Measurements from ENCODE around the gene CCDC92B. TPM values are rescaled to one million over a fixed set of nuclear protein-coding genes. Genes with fewer than 3 reads are reported as not detected.

CCDC92B gene
- total and polyA plus RNA-seq, 9 of the 15 experiments (the other 6 are each of a cell fraction or from before 2014, with no cell fraction given): not detected

DNA sequence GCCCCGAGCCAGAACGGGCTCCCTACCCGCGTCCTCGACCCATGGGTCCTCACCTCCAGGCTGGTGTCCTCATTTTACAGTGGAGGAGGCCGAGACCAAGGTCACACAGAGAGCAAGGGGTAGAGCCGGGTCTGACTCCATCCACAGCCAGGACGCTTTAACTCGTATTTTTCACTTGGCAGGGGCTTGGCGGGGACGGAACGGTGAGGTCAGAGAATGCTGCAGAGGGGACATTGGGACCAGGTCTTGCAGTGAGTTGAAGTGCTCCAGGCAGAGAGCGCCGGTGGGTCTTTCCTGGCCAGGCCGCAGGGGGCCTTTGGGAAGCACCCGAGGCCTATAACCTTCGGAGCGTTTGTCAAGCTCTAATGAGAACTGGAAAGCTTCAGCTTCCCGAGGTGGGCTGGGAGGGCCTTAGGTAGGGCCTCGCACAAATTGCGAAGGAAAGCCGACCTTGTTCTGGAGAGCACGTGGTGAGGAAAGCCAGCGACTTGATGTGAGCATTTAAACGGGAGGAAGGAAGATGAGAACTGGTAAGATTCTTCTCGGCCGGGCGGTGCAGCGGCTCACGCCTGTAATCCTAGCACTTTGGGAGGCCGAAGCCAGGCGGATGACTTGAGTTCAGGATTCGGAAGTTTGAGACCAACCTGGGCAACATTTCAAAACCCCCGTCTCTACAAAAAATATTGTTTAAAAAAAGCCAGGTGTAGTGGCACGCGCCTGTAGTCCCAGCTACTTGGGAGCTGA lies 37.0 kb downstream of the CCDC92B start:
- POLR2A ChIA-PET: interaction anchor here (0.6 to 1.3 kb wide), 3 partner anchors 9 to 156 kb away, joined by 3 read pairs; no protein-coding TSS in a partner anchor
- Histone ChIP-seq H3K9me1 (ENCODE audit: control insufficient read depth, insufficient read depth, low read length) (peaks cover 5% of the 10 kb centered on the region), H3K4me1 (replicated peaks in 1 of 2; ENCODE audit: control insufficient read depth in 2 of 2, insufficient read depth in 2 of 2, low read length in 2 of 2) (peaks cover 26 to 54% of the 10 kb centered on the region in 2 experiments; a peak in 4 of 5 replicates), H3K27me3 (ENCODE audit: control insufficient read depth in 2 of 2, insufficient read depth in 2 of 2, low read length in 2 of 2) (no peaks in the 10 kb centered on the region), H3K9me3 (replicated peaks; ENCODE audit: control insufficient read depth, insufficient read depth, low read depth, low read length) (no peaks in the 10 kb centered on the region), H3K4me2 (ENCODE audit: insufficient read depth, low read length) (peak overlapping the region; percentile 96), H3K27ac (ENCODE audit: extremely low read depth, low read depth, low read length) (peak overlapping the region; percentile 76), H3K4me3 (peak overlapping the region; percentile 70), H3K9ac (ENCODE audit: insufficient read depth in 1 of 2, low read depth in 2 of 2, low read length in 2 of 2) (peak overlapping the region; percentile 67 to 99), H3K79me2 (ENCODE audit: control insufficient read depth, insufficient read depth, low read length) (peaks cover 54% of the 10 kb centered on the region), H3K36me3 (ENCODE audit: control insufficient read depth, insufficient read depth, low read length) (peaks cover 21% of the 10 kb centered on the region; the same call in 1 of the 3 replicates), H4K20me1 (replicated peaks; ENCODE audit: control insufficient read depth, insufficient read depth, low read length) (peaks cover 18% of the 10 kb centered on the region), H2AFZ (ENCODE audit: low read depth, low read length) (peak overlapping the region; percentile 84)
- DNase-seq (ENCODE audit: extremely low read depth in 1 of 4, low spot score in 3 of 4) (no peak), FAIRE-seq (no peak), ATAC-seq (no peak; the same call in 2 of the 3 replicates)
- intact Hi-C loops (cut with micrococcal nuclease): no loop called here
- 61% methylated on average over 18 of the region's 36 CpGs for WGBS (ENCODE audit: insufficient coverage, low coverage, missing lambda C conversion rate)
- in situ Hi-C loops (cut with MboI): no loop called here
- CTCF ChIA-PET (ENCODE audit: low intra/inter-chr PET ratio): no interaction called here
- BruUV-seq (replicated peaks): no TSS peak
- TF ChIP-seq POU5F1 (IDR thresholded peaks at IDR 0.05; ENCODE audit: borderline replicate concordance, low read depth, low read length, partially characterized antibody): no peak
- TF ChIP-seq MEF2A (IDR thresholded peaks at IDR 0.05; ENCODE audit: control insufficient read depth, low read depth, low read length): no peak
- TF ChIP-seq ZFX (CRISPR knock-in tag; IDR thresholded peaks at IDR 0.05): peak; percentile 39; the same call in 1 of the 2 replicates
- TF ChIP-seq L3MBTL2 (IDR thresholded peaks at IDR 0.05): peak; percentile 61; the same call in 1 of the 2 replicates
- TF ChIP-seq, protein P1, sequence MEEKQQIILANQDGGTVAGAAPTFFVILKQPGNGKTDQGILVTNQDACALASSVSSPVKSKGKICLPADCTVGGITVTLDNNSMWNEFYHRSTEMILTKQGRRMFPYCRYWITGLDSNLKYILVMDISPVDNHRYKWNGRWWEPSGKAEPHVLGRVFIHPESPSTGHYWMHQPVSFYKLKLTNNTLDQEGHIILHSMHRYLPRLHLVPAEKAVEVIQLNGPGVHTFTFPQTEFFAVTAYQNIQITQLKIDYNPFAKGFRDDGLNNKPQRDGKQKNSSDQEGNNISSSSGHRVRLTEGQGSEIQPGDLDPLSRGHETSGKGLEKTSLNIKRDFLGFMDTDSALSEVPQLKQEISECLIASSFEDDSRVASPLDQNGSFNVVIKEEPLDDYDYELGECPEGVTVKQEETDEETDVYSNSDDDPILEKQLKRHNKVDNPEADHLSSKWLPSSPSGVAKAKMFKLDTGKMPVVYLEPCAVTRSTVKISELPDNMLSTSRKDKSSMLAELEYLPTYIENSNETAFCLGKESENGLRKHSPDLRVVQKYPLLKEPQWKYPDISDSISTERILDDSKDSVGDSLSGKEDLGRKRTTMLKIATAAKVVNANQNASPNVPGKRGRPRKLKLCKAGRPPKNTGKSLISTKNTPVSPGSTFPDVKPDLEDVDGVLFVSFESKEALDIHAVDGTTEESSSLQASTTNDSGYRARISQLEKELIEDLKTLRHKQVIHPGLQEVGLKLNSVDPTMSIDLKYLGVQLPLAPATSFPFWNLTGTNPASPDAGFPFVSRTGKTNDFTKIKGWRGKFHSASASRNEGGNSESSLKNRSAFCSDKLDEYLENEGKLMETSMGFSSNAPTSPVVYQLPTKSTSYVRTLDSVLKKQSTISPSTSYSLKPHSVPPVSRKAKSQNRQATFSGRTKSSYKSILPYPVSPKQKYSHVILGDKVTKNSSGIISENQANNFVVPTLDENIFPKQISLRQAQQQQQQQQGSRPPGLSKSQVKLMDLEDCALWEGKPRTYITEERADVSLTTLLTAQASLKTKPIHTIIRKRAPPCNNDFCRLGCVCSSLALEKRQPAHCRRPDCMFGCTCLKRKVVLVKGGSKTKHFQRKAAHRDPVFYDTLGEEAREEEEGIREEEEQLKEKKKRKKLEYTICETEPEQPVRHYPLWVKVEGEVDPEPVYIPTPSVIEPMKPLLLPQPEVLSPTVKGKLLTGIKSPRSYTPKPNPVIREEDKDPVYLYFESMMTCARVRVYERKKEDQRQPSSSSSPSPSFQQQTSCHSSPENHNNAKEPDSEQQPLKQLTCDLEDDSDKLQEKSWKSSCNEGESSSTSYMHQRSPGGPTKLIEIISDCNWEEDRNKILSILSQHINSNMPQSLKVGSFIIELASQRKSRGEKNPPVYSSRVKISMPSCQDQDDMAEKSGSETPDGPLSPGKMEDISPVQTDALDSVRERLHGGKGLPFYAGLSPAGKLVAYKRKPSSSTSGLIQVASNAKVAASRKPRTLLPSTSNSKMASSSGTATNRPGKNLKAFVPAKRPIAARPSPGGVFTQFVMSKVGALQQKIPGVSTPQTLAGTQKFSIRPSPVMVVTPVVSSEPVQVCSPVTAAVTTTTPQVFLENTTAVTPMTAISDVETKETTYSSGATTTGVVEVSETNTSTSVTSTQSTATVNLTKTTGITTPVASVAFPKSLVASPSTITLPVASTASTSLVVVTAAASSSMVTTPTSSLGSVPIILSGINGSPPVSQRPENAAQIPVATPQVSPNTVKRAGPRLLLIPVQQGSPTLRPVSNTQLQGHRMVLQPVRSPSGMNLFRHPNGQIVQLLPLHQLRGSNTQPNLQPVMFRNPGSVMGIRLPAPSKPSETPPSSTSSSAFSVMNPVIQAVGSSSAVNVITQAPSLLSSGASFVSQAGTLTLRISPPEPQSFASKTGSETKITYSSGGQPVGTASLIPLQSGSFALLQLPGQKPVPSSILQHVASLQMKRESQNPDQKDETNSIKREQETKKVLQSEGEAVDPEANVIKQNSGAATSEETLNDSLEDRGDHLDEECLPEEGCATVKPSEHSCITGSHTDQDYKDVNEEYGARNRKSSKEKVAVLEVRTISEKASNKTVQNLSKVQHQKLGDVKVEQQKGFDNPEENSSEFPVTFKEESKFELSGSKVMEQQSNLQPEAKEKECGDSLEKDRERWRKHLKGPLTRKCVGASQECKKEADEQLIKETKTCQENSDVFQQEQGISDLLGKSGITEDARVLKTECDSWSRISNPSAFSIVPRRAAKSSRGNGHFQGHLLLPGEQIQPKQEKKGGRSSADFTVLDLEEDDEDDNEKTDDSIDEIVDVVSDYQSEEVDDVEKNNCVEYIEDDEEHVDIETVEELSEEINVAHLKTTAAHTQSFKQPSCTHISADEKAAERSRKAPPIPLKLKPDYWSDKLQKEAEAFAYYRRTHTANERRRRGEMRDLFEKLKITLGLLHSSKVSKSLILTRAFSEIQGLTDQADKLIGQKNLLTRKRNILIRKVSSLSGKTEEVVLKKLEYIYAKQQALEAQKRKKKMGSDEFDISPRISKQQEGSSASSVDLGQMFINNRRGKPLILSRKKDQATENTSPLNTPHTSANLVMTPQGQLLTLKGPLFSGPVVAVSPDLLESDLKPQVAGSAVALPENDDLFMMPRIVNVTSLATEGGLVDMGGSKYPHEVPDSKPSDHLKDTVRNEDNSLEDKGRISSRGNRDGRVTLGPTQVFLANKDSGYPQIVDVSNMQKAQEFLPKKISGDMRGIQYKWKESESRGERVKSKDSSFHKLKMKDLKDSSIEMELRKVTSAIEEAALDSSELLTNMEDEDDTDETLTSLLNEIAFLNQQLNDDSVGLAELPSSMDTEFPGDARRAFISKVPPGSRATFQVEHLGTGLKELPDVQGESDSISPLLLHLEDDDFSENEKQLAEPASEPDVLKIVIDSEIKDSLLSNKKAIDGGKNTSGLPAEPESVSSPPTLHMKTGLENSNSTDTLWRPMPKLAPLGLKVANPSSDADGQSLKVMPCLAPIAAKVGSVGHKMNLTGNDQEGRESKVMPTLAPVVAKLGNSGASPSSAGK (IDR thresholded peaks at IDR 0.05): peak; percentile 63; the same call in 1 of the 2 replicates
- peak; percentile 8 for TF ChIP-seq KDM5B (IDR thresholded peaks at IDR 0.05; ENCODE audit: insufficient replicate concordance, low read depth, low read length)
- 0 out of 2 replicates have a peak, but pooled peaks have one; percentile 2 for TF ChIP-seq ZBTB43 (CRISPR knock-in tag; IDR thresholded peaks at IDR 0.05)
